Hematopoietic multipotent progenitor cell treated with erythropoietin and hydrocortisone succinate and interleukin-3 and kit ligand, for 8 days (in vitro differentiated cells): Measurements from ENCODE around the gene SRSF5.

Experiments
- DNase-seq: peaks from one replicate; pipeline ENCODE4 v3.0.0-alpha.2; 2015

The SRSF5 gene

DNA sequence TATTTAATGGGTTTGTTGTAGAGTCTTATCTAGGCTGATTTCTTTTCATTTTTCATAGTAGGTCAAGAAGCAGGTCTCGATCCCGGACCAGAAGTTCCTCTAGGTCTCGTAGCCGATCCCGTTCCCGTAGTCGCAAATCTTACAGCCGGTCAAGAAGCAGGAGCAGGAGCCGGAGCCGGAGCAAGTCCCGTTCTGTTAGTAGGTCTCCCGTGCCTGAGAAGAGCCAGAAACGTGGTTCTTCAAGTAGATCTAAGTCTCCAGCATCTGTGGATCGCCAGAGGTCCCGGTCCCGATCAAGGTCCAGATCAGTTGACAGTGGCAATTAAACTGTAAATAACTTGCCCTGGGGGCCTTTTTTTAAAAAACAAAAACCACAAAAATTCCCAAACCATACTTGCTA is 4.2 kb downstream of the SRSF5 start:
- DNase-seq = no peak

DNA sequence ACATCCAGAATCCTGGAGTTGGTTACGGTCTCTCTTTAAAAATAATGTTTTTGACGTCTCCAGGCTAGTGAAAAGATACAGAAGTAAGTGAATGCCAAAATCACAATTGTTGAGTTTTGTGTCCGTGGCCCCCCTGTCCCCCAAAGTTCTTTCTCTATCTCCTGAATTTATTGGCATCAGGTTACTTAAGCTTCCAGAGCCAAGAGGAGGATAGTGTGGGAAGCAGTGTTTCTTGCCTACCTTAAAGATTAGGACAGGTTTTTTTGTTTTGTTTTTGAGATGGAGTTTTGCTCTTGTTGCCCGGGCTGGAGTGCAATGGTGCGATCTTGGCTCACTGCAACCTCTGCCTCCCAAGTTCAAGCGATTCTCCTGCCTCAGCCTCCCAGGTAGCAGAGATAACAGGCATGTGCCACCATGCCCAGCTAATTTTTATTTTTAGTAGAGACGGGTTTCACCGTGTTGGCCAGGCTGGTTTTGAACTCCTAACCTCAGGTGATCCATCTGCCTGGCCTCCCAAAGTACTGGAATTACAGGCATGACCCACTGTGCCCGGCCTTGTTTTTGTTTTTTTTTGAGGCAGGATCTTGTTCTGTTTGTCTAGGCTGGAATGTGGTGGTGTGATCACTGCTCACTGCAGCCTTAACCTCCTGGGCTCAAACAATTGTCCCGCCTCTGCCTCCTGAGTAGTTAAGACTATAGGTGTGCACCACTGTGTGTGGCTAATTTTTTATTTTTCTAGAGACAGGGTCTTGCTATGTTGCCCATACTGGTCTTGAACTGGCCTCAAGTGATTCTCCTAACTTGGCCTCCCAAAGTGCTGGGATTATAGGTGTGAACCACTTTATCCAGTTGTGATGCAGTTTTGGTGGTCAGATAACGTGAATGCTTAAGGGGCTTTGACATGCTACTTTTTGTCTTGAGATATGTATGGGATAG is 5.4 kb downstream of the SRSF5 start:
- no peak for DNase-seq

DNA sequence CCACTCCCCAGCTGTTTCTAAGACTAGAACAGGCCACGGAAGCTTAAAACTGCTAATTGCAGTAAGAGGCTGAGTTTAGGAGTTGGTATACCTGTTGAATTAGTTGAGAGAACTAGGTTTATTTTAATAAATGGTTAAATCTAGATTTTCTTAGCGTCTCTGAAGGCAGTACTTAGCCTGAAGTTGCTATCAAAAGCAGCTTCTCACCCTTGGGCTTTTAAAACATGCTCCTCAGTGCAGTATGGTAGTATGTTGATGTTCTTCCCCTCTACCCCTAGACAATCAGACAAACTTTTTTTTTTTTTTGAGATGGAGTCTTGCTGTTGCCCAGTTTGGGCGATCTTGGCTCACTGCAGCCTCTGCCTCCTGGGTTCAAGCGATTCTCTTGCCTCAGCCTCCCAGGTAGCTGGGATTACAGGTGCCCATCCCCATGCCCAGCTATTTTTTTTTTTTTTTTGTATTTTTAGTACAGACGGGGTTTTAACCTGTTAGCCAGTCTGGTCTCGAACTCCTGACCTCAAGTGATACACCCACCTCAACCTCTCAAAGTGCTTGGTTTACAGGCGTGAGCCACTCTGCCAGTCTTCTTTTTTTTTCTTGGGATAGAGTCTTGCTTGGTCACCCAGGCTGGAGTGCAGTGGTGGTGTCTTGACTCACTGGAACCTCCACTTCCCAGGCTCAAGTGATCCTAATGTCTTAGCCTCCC is 6.8 kb downstream of the SRSF5 start:
- DNase-seq = no peak

DNA sequence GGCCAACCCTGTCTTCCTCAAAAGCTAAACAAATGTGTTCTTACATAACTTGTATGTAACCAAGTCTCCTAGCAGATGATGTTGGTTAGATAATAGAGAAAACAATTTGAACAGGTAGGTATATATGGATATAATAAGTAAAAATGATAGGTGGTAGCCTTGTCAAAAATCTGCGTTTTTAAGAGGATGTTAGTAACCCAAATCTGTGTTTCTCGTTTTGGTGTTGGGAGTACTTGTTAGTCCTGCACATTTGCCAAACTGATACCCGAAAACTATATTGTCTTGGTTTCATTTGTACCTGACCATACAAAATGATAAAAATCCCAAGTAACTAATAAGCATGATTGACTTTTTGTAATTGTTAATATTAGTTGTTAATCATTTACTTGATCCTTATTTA is 8.1 kb downstream of the SRSF5 start:
- DNase-seq = no peak

DNA sequence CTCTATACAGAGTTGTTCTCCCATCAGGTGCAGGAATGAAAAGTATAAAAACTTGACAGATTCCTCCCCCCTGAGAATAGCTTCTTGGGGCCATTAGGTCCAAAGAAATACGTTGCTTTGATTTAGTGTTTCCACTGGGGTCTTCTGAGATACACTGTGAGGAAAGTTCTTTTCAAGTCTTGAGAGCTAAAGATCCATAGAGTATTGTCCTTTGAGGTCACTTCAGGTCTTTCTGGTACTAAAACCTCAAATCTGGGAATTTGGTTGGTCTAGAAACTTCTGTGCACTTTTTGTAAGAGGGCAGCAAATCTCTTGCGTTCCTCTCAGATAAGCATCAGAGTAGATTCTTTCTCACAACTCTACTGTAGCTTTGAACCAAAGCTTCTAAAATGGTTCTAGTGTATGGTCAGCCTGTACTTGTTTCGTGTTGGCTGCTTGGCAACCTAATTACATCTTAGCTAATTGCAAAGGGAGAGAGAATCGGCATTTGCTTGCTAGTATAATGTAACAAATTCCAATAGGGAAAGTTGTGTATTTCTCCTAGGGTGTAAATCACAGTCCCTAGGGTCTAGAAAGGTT is 10.0 kb downstream of the SRSF5 start:
- no peak for DNase-seq

DNA sequence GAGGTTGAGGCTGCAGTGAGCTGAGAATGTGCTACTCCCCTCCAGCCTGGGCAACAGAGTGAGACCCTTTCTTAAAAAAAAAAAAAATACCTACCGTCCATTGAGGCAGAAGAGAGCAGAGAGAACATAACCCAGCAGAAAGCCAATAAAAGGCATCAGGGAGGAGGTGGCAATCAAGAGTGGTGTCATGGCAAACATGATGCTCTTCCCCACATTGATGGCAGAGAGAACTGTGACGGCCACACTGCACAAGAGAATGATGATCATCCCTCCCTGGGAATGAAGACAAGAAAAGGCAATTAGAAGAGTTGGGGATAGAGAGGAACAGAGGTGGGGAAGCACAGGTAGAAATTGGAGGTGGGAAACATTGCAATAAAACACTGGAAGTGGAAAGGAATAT is 12.1 kb downstream of the SRSF5 start:
- no peak for DNase-seq

DNA sequence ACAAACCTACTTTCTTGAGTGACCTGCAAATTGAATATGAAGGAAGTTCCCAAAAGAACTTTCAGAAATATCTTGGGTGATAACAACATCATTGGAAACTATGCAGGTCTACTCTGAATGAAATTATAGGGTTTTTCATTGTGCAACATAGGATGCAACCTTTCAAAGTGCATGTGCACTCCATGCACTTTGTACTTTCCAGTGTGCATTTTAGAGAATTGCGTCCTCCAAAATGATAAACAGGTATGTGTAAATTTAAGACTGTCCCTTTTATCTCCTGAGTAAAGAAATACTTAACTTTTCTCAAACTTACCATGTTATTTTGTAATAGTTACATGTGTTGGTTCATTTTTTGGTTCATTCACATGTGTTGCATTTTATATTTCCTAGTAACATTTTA is 13.2 kb downstream of the SRSF5 start:
- DNase-seq = no peak

DNA sequence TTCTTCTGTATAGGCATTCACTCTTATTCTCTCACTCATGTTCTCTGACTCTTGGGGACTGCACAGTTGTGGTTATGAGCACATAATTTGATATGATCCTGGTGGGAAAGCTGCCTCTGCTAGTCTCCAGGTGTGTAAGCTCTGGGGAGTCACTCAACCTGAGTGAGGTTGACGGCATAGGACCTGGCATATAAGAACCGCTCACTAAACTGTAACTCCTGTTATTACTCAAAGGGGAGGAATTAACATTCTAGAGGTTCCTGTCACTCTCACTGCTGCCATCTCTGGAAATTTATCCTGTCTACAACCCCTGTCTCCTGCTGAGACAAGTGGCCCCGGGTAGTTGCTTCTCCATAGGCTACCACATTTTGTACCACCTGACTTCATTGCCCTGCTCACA is 14.0 kb downstream of the SRSF5 start:
- no peak for DNase-seq

DNA sequence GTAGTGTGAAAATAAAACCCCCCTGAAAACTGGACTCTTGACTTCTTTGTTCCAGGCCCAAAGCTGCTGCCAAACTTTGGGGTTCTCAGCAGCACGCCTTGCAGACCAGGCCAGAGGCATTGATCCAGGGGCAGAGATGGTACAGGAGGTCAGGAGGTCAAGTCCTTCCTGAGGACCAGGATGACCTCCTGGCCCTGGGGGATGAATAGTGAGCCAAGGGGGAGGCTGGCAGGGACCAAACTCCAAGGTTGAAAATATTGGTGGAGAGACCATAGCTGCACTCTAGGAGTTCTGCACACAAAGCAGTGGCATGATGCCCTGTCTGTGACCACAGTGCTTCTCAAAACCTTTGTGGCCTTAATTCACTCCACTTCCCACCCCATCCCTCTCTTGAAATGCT is 18.0 kb downstream of the SRSF5 start:
- no peak for DNase-seq

DNA sequence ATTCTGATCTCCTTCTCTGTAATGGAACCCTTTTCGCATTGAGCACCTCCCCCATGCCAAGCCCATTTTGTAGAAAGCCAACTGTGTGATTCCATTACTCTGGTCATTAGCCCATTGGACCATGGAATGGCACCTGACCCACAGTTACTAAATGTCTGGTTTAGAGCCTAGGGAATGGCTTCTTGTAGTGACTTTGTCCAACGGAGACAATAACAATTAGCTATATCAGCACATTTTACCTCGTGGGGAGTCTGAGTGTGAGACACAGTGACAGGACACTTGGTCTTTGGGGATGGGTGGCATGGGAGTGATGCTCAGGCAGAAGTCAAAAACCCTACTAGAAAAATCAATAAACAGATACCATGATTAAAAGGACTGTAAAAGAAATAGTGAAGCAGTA is 19.7 kb downstream of the SRSF5 start:
- no peak for DNase-seq

DNA sequence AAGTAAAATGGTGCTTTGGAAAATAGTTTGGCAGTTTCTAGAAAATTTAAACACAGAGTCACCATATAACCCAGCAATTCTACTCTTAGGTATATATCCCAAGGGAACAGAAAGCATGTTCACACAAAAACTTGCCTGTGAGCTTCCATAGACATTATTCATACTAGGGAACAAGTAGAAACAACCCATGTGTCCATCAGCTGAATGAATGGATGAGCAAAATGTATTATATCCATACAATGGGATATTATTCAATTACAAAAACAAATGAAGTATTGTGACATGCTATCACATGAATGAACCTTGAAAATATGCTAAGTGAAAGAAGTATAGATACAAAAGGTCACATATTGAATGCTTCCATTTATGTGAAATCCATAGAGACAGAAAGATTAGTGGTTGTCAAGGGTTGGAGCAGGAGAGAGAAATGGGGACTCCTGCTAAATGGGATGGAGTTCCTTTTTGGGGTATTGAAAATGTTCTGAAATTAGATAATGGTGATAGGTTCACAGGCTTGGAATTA is 22.2 kb downstream of the SRSF5 start:
- no peak for DNase-seq

DNA sequence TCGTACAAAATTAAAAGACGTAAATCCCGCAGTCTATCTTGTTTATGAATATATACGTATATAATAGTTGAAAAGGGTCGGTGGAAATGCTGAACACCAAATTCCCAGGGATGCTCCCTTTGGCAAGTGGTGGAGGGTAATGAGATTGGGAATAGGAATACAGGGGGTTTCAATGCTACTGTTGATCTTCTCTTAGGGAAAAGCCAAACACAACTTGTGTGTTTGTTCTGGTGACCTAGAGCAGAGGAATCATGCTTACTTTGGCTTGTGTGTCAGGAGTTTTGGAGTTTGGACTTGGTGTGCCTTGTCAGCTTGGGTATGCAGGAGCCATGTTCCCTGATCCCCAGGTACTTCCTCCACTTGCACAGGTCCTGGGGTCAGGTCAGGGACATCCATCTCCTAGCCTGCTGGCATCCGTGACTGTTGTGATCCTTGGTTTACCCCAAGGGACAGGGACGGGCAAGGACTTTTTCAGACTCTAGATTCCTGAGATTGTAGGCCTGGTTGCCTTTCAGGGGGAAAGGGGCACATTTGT is 26.0 kb downstream of the SRSF5 start:
- no peak for DNase-seq

DNA sequence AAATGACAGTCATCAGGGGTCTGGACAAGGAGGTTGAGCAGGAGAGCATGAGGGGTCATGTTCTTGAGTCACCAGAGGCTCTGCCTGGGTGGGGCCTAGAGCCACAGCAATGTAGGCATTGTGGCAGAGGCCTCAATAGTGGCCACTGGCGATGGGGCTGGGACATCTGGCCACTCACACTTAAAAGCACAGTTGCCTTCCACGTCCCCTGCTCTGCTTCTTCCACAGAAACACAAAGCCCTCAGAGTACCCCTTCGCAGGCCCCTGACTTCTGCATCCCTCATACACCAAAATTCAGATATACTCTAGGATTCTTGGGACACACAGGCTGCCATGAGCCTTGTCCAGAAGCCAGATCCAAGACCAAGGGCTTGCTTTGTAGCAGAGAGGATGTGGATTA is 27.8 kb downstream of the SRSF5 start:
- no peak for DNase-seq

DNA sequence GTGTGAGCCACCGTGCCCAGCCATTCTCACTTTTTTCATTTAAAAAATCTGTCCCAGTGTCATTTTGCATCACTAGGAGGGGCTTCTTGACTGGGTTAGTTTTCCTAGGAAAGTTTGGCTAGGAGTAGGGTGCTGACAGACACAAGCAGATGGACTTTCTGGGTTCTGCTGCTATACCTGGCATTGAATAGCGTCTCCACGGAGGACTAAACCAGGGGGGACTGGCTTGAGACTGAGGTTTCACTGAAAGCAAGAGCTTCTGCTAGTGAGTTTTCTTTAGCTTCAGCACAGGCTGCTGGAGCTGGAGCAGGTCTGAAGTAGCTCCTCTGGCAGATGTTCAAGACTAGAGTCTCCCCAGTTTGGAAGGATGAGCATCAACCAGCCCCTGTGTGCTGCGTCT is 28.7 kb downstream of the SRSF5 start:
- no peak for DNase-seq

DNA sequence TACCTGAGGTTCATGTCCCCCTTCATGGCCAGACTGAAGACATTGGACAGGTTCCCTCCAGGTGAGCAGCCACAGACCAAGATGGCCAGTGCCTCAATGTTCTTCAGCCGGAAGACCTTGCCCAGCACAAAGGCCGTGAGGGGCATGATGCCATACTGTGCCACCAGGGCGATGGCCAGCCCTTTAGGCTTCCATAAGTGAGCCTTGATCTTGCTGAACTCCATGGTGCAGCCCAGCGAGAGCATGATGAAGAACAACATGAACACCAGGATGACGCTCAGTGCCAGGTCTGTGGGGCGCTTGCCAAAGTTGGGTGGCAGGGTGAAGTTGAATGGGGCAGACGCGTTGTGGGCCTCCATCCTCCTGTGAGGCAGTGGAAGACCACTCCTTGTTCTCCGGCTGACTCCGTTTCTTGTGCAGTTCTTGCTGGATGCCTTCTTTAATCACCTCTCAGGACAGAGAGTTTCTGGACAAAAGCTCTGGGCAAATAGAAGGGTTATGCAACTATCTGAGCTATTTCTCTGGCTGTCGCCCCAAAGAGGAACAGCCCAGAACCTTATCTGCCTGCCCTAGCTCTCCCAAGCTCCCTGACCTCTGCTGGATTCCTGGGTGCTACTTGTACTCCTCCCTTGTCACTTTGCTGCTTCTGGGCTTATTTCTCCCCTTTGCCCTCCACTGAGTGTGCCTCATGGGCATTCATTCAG is 30.0 kb downstream of the SRSF5 start, which contains the start of gene SLC10A1:
Gene SLC10A1, minus strand, starts transcription at position 445 of the 704 bp plus-strand sequence. Its CDS starts 86 bp downstream, at position 359.
- no peak for DNase-seq

DNA sequence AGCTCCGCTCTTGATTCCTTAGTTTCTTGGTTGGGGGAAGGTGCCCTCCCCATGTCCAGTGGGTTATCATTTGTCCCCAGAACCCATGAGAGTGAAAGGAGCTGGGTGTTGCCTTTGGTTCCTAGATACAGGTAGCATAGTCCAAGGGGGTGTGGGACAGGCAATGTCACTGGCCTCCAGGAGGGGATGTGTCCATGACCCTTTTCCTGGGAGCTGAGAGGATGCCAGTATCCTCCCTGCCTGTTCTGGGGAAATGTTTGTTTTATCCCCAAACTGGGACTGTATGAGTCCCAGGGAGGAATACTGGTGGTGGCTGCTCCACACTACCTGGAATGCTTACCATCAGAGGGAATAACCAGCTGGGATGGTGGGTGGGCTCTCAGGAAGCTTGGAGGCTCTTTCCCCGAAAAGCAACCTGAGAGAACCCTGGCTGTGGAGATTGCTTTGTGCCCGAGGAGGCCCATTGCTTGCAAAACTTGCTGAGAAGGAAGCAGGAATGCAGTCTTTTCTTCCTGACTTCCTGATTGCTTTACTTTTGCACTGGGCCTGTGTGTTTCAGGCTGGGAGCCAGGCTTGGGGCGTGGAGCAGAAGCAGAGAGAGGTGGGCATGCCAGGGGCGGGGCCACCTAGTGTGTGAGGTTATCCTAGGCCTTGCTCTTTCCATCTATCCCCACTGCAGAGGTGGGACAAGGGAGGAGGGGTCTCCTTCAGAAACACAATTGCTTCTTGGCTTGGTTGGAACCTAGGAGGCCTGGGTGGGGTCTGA is 30.8 kb downstream of the SRSF5 start:
- DNase-seq = no peak

DNA sequence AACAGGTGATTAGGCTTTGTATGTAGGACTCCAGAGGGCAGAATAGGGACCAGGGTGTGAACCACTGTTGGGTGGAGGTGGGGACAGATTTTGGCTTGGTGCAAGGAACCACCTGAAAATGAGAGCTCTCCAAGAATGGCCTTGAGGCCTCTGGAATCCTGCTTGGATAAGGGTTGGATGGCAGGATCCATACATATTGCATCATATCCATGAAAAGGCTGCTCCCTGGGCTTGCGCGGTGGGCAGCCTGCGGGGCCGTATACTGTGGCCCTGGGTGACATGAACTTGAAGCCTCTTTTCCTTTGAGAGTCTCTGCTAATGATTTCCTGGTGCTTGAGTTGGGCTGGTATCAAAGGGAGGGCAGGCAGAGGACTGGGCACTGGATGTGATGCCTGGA is 31.4 kb downstream of the SRSF5 start:
- DNase-seq = no peak

DNA sequence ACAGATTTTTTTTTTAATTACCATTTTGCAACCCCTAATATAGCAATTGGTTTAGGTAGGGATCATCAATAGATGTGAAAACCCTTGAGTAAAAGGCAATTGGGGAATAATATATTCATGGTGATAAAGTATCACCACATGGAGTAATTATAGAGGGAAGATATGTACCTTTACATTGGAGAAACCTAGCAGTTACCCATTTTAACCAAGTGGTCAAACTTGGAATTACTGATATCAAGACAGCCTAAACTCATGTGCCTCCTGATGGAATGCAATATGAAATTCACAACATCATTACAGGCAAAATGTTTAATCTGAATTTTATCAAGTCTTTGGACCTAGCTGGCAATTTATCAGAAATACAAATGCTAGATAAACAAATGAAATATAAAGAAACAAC is 36.8 kb downstream of the SRSF5 start:
- no peak for DNase-seq

DNA sequence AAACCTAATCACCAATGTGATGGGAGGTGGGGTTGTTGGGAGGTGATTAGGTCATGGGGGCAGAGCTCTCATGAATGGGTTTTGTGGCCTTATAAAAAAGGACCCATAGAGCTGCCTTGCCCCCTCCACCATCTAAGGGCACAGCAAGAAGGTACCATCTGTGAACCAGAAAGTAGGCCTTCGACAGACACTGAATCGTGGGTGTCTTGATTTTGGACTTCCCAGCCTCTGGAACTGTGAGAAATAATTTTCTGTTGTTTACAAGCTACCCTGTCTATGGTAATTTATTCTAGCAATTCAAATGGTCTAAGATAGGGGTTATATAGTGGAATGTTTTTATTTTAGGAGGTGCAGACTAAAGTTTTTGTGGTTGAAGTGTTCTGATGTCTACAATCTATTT is 38.0 kb downstream of the SRSF5 start:
- no peak for DNase-seq

DNA sequence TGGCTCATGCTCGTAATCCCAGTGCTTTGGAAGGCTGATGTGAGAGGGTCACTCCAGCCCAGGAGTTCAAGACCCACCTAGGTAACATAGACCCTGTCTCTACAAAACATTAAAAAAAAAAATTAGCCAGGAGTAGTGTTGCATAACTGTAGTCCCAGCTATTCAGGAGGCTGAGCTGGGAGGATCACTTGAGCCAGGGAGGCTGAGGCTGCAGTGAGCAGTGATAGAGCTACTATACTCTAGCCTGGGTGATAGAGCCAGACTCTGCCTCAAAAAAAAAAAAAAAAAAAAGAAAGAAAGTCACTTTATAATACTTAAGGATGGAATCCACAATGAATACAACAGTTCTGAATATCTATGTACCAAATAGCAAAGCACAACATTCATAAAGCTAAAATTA is 40.2 kb downstream of the SRSF5 start:
- no peak for DNase-seq

DNA sequence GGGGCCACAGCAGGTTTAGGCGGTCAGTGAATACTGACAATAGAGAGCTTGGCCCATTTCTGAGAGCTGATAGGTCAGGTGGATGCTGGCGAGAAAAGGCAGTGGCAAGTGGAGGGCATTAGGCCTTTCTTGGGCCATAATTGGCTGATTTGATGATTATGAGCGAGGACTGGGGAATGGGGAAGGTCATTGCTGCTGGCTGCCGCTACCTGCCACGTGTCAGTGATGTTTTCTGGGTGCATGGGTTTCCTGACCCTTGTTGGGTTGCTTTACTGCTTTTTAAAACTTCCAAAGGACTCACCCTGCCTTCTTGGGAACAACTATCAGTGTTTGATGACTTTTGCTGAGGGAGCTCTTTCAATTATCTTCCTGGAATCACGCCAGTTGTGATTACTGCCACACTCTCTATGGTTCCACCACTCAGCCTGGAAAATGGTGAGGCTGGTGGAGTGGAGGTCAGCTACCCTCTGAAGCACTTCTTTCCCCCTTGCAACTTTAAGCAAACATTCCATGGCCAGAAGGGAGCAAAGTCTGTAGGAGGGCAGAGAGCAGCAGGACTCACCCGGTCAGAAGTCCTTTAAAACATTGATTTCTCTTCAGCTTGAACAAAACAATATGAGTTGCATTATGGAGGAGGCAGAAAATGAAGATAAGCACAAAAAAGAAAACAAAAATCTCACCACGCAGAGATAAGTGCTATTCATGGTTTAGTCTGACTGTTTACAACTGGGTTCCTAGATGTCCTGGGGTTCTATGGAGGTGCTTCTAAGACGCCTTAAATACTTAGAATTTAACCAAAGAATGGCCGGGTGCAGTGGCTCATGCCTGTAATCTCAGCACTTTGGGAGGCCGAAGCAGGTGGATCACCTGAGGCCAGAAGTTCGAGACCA is 42.2 kb downstream of the SRSF5 start:
- no peak for DNase-seq
